B cell (primary cell): ENCODE measurements around the gene MAP2K3.

Source experiments
- CTCF ChIP-seq: fragments of 200-600 bp; IDR thresholded peaks from one replicate; pipeline ENCODE4 v1.8.0; 2022; ENCODE audit warnings: antibody characterized with exemption, mild to moderate bottlenecking
- EZH2 ChIP-seq: IDR thresholded peaks from 2 replicates; pipeline ENCODE4 v1.6.1; 2012; ENCODE audit warnings: borderline replicate concordance, low read depth, mild to moderate bottlenecking, moderate library complexity, low read length; ENCODE audit not compliant: insufficient read depth, poor library complexity, severe bottlenecking

GRCh38 chr17:21279582-21279981 is 4.9 kb upstream of the MAP2K3 start:
- TF ChIP-seq CTCF (no peak), EZH2 (no peak)
